TTC549 (cell line): ENCODE data around the gene PRDM15.

ENCODE experiments used
- FAIRE-seq: peaks from 2 replicates; lab custom pipeline; 2012; peaks lifted over from hg19 to GRCh38; lab: Jason Lieb, UNC

The PRDM15 gene

GRCh38 chr21:41762753-41763152 is 116.4 kb downstream of the PRDM15 start:
- no peak for FAIRE-seq

GRCh38 chr21:41761934-41762635 is 117.1 kb downstream of the PRDM15 start:
- no peak for FAIRE-seq

GRCh38 chr21:41761211-41761933 is 117.8 kb downstream of the PRDM15 start:
- FAIRE-seq: no peak

GRCh38 chr21:41760411-41760810 is 118.7 kb downstream of the PRDM15 start:
- FAIRE-seq: no peak

- no peak for FAIRE-seq
These were observed 119.2 kb downstream of the PRDM15 start for GRCh38 chr21:41759926-41760325.

GRCh38 chr21:41759214-41759840 is 119.8 kb downstream of the PRDM15 start:
- FAIRE-seq: no peak

GRCh38 chr21:41758550-41758949 is 120.6 kb downstream of the PRDM15 start:
- FAIRE-seq: no peak

- no peak for FAIRE-seq
These were observed 123.0 kb downstream of the PRDM15 start for GRCh38 chr21:41755934-41756773.

GRCh38 chr21:41755258-41755933 is 123.7 kb downstream of the PRDM15 start:
- no peak for FAIRE-seq

GRCh38 chr21:41754479-41754891 is 124.7 kb downstream of the PRDM15 start:
- FAIRE-seq: no peak

- no peak for FAIRE-seq
These were observed 125.9 kb downstream of the PRDM15 start for GRCh38 chr21:41753006-41753898.

- no peak for FAIRE-seq
These were observed 126.9 kb downstream of the PRDM15 start for GRCh38 chr21:41752231-41752681.

GRCh38 chr21:41751611-41752011 is 127.5 kb downstream of the PRDM15 start:
- no peak for FAIRE-seq

GRCh38 chr21:41750532-41751151 is 128.5 kb downstream of the PRDM15 start:
- no peak for FAIRE-seq

- no peak for FAIRE-seq
These were observed 129.1 kb downstream of the PRDM15 start for GRCh38 chr21:41750051-41750450.

- FAIRE-seq: no peak
These were observed 129.9 kb downstream of the PRDM15 start for GRCh38 chr21:41749286-41749685.
